GM12878 (cell line): ENCODE results near the gene DNAI2. TPM values are rescaled to one million over a fixed set of nuclear protein-coding genes. Genes with fewer than 3 reads are reported as not detected.

Source experiments
- BCL11A ChIP-seq: IDR thresholded peaks from 2 replicates; pipeline ENCODE4 v1.6.1; 2011; ENCODE audit warnings: low read depth, low read length
- BHLHE40 ChIP-seq, 2 experiments: fragments of 450-650 bp in 1 of 2; IDR thresholded peaks; 2 replicates each; pipeline ENCODE4 v1.6.1; 2011 to 2017; ENCODE audit warnings: low read depth in 2 of 2, borderline replicate concordance in 1 of 2, improper control_type of control experiment in 1 of 2, low read length in 1 of 2, mild to moderate bottlenecking in 1 of 2
- E2F8 ChIP-seq: fragments of 450-650 bp; IDR thresholded peaks from 2 replicates; pipeline ENCODE4 v1.6.1; 2018; ENCODE audit warnings: mild to moderate bottlenecking, low read depth, moderate library complexity; ENCODE audit not compliant: partially characterized antibody
- ESRRA ChIP-seq: IDR thresholded peaks from 2 replicates; pipeline ENCODE4 v1.6.1; 2012; ENCODE audit warnings: mild to moderate bottlenecking, low read length, improper control_type of control experiment
- IKZF1 ChIP-seq: fragments of 450-650 bp; conservative IDR thresholded peaks from 2 replicates; pipeline ENCODE4 v1.6.1; 2017; ENCODE audit warnings: antibody characterized with exemption, mild to moderate bottlenecking
- LARP7 ChIP-seq: fragments of 450-650 bp; IDR thresholded peaks from 2 replicates; pipeline ENCODE4 v1.6.1; 2017; ENCODE audit warnings: mild to moderate bottlenecking
- MYC ChIP-seq: IDR thresholded peaks from 2 replicates; pipeline ENCODE4 v1.6.1; 2011; ENCODE audit warnings: mild to moderate bottlenecking, low read length, moderate library complexity, inconsistent platforms; ENCODE audit not compliant: insufficient read depth, insufficient replicate concordance, insufficient read length, severe bottlenecking
- NBN ChIP-seq: fragments of 450-650 bp; IDR thresholded peaks from 2 replicates; pipeline ENCODE4 v1.6.1; 2016
- NKRF ChIP-seq: fragments of 450-650 bp; conservative IDR thresholded peaks from 2 replicates; pipeline ENCODE4 v1.6.1; 2017; ENCODE audit warnings: mild to moderate bottlenecking, moderate library complexity
- PKNOX1 ChIP-seq: fragments of 450-650 bp; IDR thresholded peaks from 2 replicates; pipeline ENCODE4 v1.6.1; 2016; ENCODE audit warnings: mild to moderate bottlenecking
- YBX1 ChIP-seq: fragments of 450-650 bp; IDR thresholded peaks from 2 replicates; pipeline ENCODE4 v1.6.1; 2016; ENCODE audit warnings: antibody characterized with exemption
- ZBTB11 ChIP-seq: fragments of 450-650 bp; formaldehyde crosslinking; IDR thresholded peaks from 2 replicates; pipeline ENCODE4 v1.5.0; 2022; ENCODE audit warnings: mild to moderate bottlenecking, missing genetic modification characterization
- ZBTB40 ChIP-seq: fragments of 450-650 bp; IDR thresholded peaks from 2 replicates; pipeline ENCODE4 v1.6.1; 2016; ENCODE audit warnings: mild to moderate bottlenecking, moderate library complexity, borderline replicate concordance
- ZNF24 ChIP-seq: fragments of 450-650 bp; IDR thresholded peaks from 2 replicates; pipeline ENCODE4 v1.6.1; 2017; ENCODE audit warnings: antibody characterized with exemption, mild to moderate bottlenecking
- ZZZ3 ChIP-seq: IDR thresholded peaks from 2 replicates; pipeline ENCODE4 v1.6.1; 2011; ENCODE audit warnings: low read depth; ENCODE audit not compliant: control insufficient read depth, insufficient read length
- polyA plus RNA-seq, 11 experiments: library from polyadenylated mRNA; depleted of rRNA in 4 of 11; unstranded in 6 of 11; stranded (reverse) in 5 of 11; fragments of >200 nt; fragmentation: Nextera tagmentation in 4 of 11; fragmentation: Illumina TruSeq in 1 of 11; extraction: Ambion mirVana in 4 of 11; extraction: Trizol in 1 of 11; gene quantifications; 1 replicate in 1 of 11; 2 replicates in 10 of 11; pipeline versions ENCODE4 v1.2.1 to v1.2.3, GENCODE V29; 2011 to 2016; ENCODE audit warnings: inconsistent platforms in 2 of 11, missing spikeins in 2 of 11, low read depth in 1 of 11
- total RNA-seq, 4 experiments: library from RNA; depleted of rRNA in 3 of 4; stranded (reverse); fragments of >200 nt in 3 of 4; fragmentation: Illumina TruSeq in 1 of 4; extraction: Trizol in 1 of 4; gene quantifications; 2 replicates each; pipeline versions ENCODE4 v1.2.1 to v1.2.3, GENCODE V29; 2013 to 2021

Gene DNAI2
- total and polyA plus RNA-seq, 10 of the 15 experiments (the other 5 are each of a cell fraction or from before 2014, with no cell fraction given) = 0.04 to 1.8 (median 0.13) TPM

GRCh38 chr17:74235040-74235581 lies 38.9 kb upstream of the DNAI2 start (continued):
- TF ChIP-seq ZZZ3 (no peak), IKZF1 (peak; percentile 37), MYC (no peak), ZNF24 (no peak), NKRF (no peak), ESRRA (no peak), BHLHE40 (IDR thresholded peaks at IDR 0.05; ENCODE audit: borderline replicate concordance in 1 of 2, low read depth in 2 of 2, low read length in 1 of 2) (peak in 1 of 2 experiments; percentile 25; a peak in 1 of 4 replicates), NBN (no peak), ZBTB40 (no peak), ZBTB11 (CRISPR knock-in tag) (no peak), E2F8 (no peak), LARP7 (0 out of 2 replicates have a peak, but pooled peaks have one; percentile 9), YBX1 (no peak), BCL11A (no peak), PKNOX1 (no peak)
